Keratinocyte (primary cell): ENCODE measurements around the gene C10orf67. TPM values are rescaled to one million over a fixed set of nuclear protein-coding genes. Genes with fewer than 3 reads are reported as not detected.

ENCODE experiments used
- DNase-seq: peaks from one replicate; pipeline ENCODE4 v3.0.0-alpha.2; 2011; ENCODE audit warnings: low read depth, missing footprints, low spot score
- FAIRE-seq: peaks from 2 replicates; lab custom pipeline; 2011; peaks lifted over from hg19 to GRCh38; lab: Jason Lieb, UNC
- H2AFZ ChIP-seq: 2 replicates; pipeline ENCODE4 v1.6.0; 2012; ENCODE audit warnings: low read length, control low read depth, inconsistent platforms; ENCODE audit not compliant: control insufficient read depth
- H3K27ac ChIP-seq: 2 replicates; pipeline ENCODE4 v1.5.1; 2011; ENCODE audit warnings: low read length; ENCODE audit not compliant: control insufficient read depth, insufficient read depth
- H3K27me3 ChIP-seq: 3 replicates; pipeline ENCODE4 v1.6.0; 2011; ENCODE audit warnings: low read length; ENCODE audit not compliant: control insufficient read depth, insufficient read depth; ENCODE audit errors: extremely low read depth
- H3K36me3 ChIP-seq, 2 experiments: 2 replicates in 1 of 2; 3 replicates in 1 of 2; pipeline ENCODE4 v1.5.1; 2011; ENCODE audit warnings: low read length in 2 of 2, mild to moderate bottlenecking in 1 of 2; ENCODE audit not compliant: control insufficient read depth in 2 of 2, insufficient read depth in 2 of 2; ENCODE audit errors: extremely low read depth in 1 of 2
- H3K4me1 ChIP-seq: 3 replicates; pipeline ENCODE4 v1.5.1; 2011; ENCODE audit warnings: low read length; ENCODE audit not compliant: control insufficient read depth, insufficient read depth; ENCODE audit errors: extremely low read depth
- H3K4me2 ChIP-seq: 3 replicates; pipeline ENCODE4 v1.6.0; 2011; ENCODE audit warnings: low read depth, low read length; ENCODE audit not compliant: control insufficient read depth, insufficient read depth; ENCODE audit errors: extremely low read depth
- H3K4me3 ChIP-seq, 3 experiments: fragments of 200-600 bp in 1 of 3; sonication (generic) in 1 of 3; 2 replicates in 2 of 3; 3 replicates in 1 of 3; pipeline ENCODE4 v1.5.1; 2011 to 2016; ENCODE audit warnings: low read length in 3 of 3, mild to moderate bottlenecking in 3 of 3, control low read depth in 2 of 3, inconsistent platforms in 1 of 3, low read depth in 1 of 3, mixed read lengths in 1 of 3, mixed run types in 1 of 3, moderate library complexity in 1 of 3; ENCODE audit not compliant: control insufficient read depth in 2 of 3, insufficient read depth in 2 of 3; ENCODE audit errors: extremely low read depth in 1 of 3
- H3K79me2 ChIP-seq: 2 replicates; pipeline ENCODE4 v1.6.0; 2012; ENCODE audit warnings: low read length; ENCODE audit not compliant: control insufficient read depth, insufficient read depth
- H3K9ac ChIP-seq: 3 replicates; pipeline ENCODE4 v1.6.0; 2011; ENCODE audit warnings: low read length; ENCODE audit not compliant: control insufficient read depth, insufficient read depth; ENCODE audit errors: extremely low read depth
- H3K9me1 ChIP-seq: 3 replicates; pipeline ENCODE4 v1.6.0; 2011; ENCODE audit warnings: low read length; ENCODE audit not compliant: control insufficient read depth, insufficient read depth; ENCODE audit errors: extremely low read depth
- H3K9me3 ChIP-seq: 2 replicates; pipeline ENCODE4 v1.5.1; 2012; ENCODE audit warnings: low read depth, low read length; ENCODE audit not compliant: control insufficient read depth
- H4K20me1 ChIP-seq: 3 replicates; pipeline ENCODE4 v1.6.0; 2011; ENCODE audit warnings: low read length; ENCODE audit not compliant: control insufficient read depth, insufficient read depth; ENCODE audit errors: extremely low read depth
- EZH2 ChIP-seq: IDR thresholded peaks from one replicate; pipeline ENCODE4 v1.6.1; 2012; ENCODE audit warnings: inconsistent platforms, mild to moderate bottlenecking, low read length, moderate library complexity
- dilution Hi-C: fragments of 300-500 bp; cut with MboI; formaldehyde crosslinking; loops from one replicate; pipeline ENCODE4 v1.7.0; 2020; ENCODE audit warnings: low sequenced_read_pairs; ENCODE audit not compliant: extremely low pct_ligation_motif_present
- polyA plus RNA-seq, 5 experiments: library from polyadenylated mRNA; depleted of rRNA in 3 of 5; stranded (reverse) in 3 of 5; stranded (forward) in 1 of 5; unstranded in 1 of 5; fragments of >200 nt; gene quantifications; 1 replicate in 1 of 5; 2 replicates in 3 of 5; 3 replicates in 1 of 5; pipeline versions ENCODE4 v1.2.1 to v1.2.3, GENCODE V29; 2011 to 2012; ENCODE audit warnings: missing spikeins in 2 of 5, low read depth in 1 of 5, low replicate concordance in 1 of 5
- TF ChIP-seq, protein P1 (sequence below), 3 experiments: IDR thresholded peaks in 1 of 3; conservative IDR thresholded peaks in 1 of 3; optimal IDR thresholded peaks in 1 of 3; 2 replicates in 2 of 3; 3 replicates in 1 of 3; pipeline versions ENCODE3 to v1.5.1; 2011; ENCODE audit warnings: low read length in 3 of 3, mild to moderate bottlenecking in 3 of 3, moderate library complexity in 2 of 3, control low read depth in 1 of 3, inconsistent platforms in 1 of 3; ENCODE audit not compliant: insufficient read depth in 2 of 3; ENCODE audit errors: extremely low read depth in 1 of 3

Gene C10orf67
- polyA plus RNA-seq, 1 donor (not counting 4 experiments of a cell fraction or from before 2014, with no cell fraction given) = 0.26 TPM

GRCh38 chr10:23284155-23284554 is 60.4 kb downstream of the C10orf67 start:
- dilution Hi-C loops = no loop called here
- no peak overlapping the region for H3K4me2 ChIP-seq
- no peaks in the 10 kb centered on the region for H3K9me3 ChIP-seq
- no peak for FAIRE-seq
- DNase-seq = no peak
- H3K27ac ChIP-seq = no peak overlapping the region
- H3K4me1 ChIP-seq = no peaks in the 10 kb centered on the region
- H3K4me3 ChIP-seq = no peak overlapping the region
- no peaks in the 10 kb centered on the region for H3K9me1 ChIP-seq
- TF ChIP-seq EZH2 = no peak
- TF ChIP-seq, protein P1, sequence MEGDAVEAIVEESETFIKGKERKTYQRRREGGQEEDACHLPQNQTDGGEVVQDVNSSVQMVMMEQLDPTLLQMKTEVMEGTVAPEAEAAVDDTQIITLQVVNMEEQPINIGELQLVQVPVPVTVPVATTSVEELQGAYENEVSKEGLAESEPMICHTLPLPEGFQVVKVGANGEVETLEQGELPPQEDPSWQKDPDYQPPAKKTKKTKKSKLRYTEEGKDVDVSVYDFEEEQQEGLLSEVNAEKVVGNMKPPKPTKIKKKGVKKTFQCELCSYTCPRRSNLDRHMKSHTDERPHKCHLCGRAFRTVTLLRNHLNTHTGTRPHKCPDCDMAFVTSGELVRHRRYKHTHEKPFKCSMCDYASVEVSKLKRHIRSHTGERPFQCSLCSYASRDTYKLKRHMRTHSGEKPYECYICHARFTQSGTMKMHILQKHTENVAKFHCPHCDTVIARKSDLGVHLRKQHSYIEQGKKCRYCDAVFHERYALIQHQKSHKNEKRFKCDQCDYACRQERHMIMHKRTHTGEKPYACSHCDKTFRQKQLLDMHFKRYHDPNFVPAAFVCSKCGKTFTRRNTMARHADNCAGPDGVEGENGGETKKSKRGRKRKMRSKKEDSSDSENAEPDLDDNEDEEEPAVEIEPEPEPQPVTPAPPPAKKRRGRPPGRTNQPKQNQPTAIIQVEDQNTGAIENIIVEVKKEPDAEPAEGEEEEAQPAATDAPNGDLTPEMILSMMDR (optimal IDR thresholded peaks at IDR 0.05 in 1 of 3, IDR thresholded peaks at IDR 0.05 in 1 of 3, conservative IDR thresholded peaks at IDR 0.05 in 1 of 3; ENCODE audit: extremely low read depth in 1 of 3, insufficient read depth in 2 of 3, low read length in 3 of 3) = no peak
- H3K79me2 ChIP-seq = no peaks in the 10 kb centered on the region
- H3K36me3 ChIP-seq = no peaks in the 10 kb centered on the region
- H3K9ac ChIP-seq = no peak overlapping the region
- no peaks in the 10 kb centered on the region for H3K27me3 ChIP-seq
- H4K20me1 ChIP-seq = no peaks in the 10 kb centered on the region
- H2AFZ ChIP-seq = no peak overlapping the region

- Histone ChIP-seq H3K36me3 (no peaks in the 10 kb centered on the region), H3K4me2 (no peak overlapping the region), H2AFZ (no peak overlapping the region), H3K4me3 (no peak overlapping the region), H3K9ac (no peak overlapping the region), H3K27me3 (no peaks in the 10 kb centered on the region), H4K20me1 (no peaks in the 10 kb centered on the region), H3K4me1 (no peaks in the 10 kb centered on the region), H3K27ac (no peak overlapping the region), H3K9me1 (no peaks in the 10 kb centered on the region), H3K79me2 (no peaks in the 10 kb centered on the region), H3K9me3 (no peaks in the 10 kb centered on the region)
- TF ChIP-seq EZH2 = no peak
- TF ChIP-seq, protein P1 (optimal IDR thresholded peaks at IDR 0.05 in 1 of 3, IDR thresholded peaks at IDR 0.05 in 1 of 3, conservative IDR thresholded peaks at IDR 0.05 in 1 of 3; ENCODE audit: extremely low read depth in 1 of 3, insufficient read depth in 2 of 3, low read length in 3 of 3) = no peak
- DNase-seq = no peak
- dilution Hi-C loops = no loop called here
- no peak for FAIRE-seq
Measured at GRCh38 chr10:23283680-23284079, 60.9 kb downstream of the C10orf67 start.
